ENCODE measurements around the gene DENND1A. TPM values are rescaled to one million over a fixed set of nuclear protein-coding genes. Genes with fewer than 3 reads are reported as not detected.

Gene DENND1A
- total RNA-seq, 1 donor from 2014 or later = 18.5 TPM

GRCh38 chr9:123727332-123727731 is 202.6 kb downstream of the DENND1A start:
- Mint-ChIP-seq H3K36me3 (ENCODE audit: low read depth) (peaks cover under 1% of the 10 kb centered on the region), H3K4me3 (no peak overlapping the region), H3K27me3 (ENCODE audit: insufficient read depth) (no peaks in the 10 kb centered on the region), H3K4me1 (ENCODE audit: low read depth) (peaks cover 4% of the 10 kb centered on the region), H3K27ac (no peak overlapping the region), H3K9me3 (peaks cover 19% of the 10 kb centered on the region)
- no peak for DNase-seq (ENCODE audit: low spot score)
- intact Hi-C loops (cut with micrococcal nuclease) = no loop called here

- H3K27ac Mint-ChIP-seq = no peak overlapping the region
- peaks cover 4% of the 10 kb centered on the region for H3K4me1 Mint-ChIP-seq (ENCODE audit: low read depth)
- H3K9me3 Mint-ChIP-seq = peaks cover 34% of the 10 kb centered on the region
- intact Hi-C loops (cut with micrococcal nuclease) = no loop called here
- H3K27me3 Mint-ChIP-seq (ENCODE audit: insufficient read depth) = no peaks in the 10 kb centered on the region
- peaks cover 13% of the 10 kb centered on the region for H3K36me3 Mint-ChIP-seq (ENCODE audit: low read depth)
- H3K4me3 Mint-ChIP-seq = no peak overlapping the region
- no peak for DNase-seq (ENCODE audit: low spot score)
These were observed 204.5 kb downstream of the DENND1A start for GRCh38 chr9:123725389-123725788.

GRCh38 chr9:123724211-123724796 is 205.6 kb downstream of the DENND1A start:
- H3K4me1 Mint-ChIP-seq (ENCODE audit: low read depth) = peaks cover 4% of the 10 kb centered on the region
- H3K27me3 Mint-ChIP-seq (ENCODE audit: insufficient read depth) = no peaks in the 10 kb centered on the region
- H3K9me3 Mint-ChIP-seq = peaks cover 39% of the 10 kb centered on the region
- intact Hi-C loops (cut with micrococcal nuclease) = no loop called here
- H3K36me3 Mint-ChIP-seq (ENCODE audit: low read depth) = peaks cover 13% of the 10 kb centered on the region
- H3K27ac Mint-ChIP-seq = no peak overlapping the region
- no peak overlapping the region for H3K4me3 Mint-ChIP-seq
- DNase-seq (ENCODE audit: low spot score) = no peak

- H3K4me1 Mint-ChIP-seq (ENCODE audit: low read depth) = peaks cover 4% of the 10 kb centered on the region
- H3K27me3 Mint-ChIP-seq (ENCODE audit: insufficient read depth) = no peaks in the 10 kb centered on the region
- no peak for DNase-seq (ENCODE audit: low spot score)
- intact Hi-C loops (cut with micrococcal nuclease) = no loop called here
- H3K9me3 Mint-ChIP-seq = peaks cover 39% of the 10 kb centered on the region
- H3K36me3 Mint-ChIP-seq (ENCODE audit: low read depth) = peaks cover 13% of the 10 kb centered on the region
- H3K27ac Mint-ChIP-seq = no peak overlapping the region
- no peak overlapping the region for H3K4me3 Mint-ChIP-seq
These were observed 206.6 kb downstream of the DENND1A start for GRCh38 chr9:123723135-123723875.

- intact Hi-C loops (cut with micrococcal nuclease) = no loop called here
- peaks cover 13% of the 10 kb centered on the region for H3K36me3 Mint-ChIP-seq (ENCODE audit: low read depth)
- H3K9me3 Mint-ChIP-seq = peaks cover 39% of the 10 kb centered on the region
- H3K4me1 Mint-ChIP-seq (ENCODE audit: low read depth) = peaks cover 4% of the 10 kb centered on the region
- H3K27ac Mint-ChIP-seq = no peak overlapping the region
- H3K4me3 Mint-ChIP-seq = no peak overlapping the region
- no peak for DNase-seq (ENCODE audit: low spot score)
- H3K27me3 Mint-ChIP-seq (ENCODE audit: insufficient read depth) = no peaks in the 10 kb centered on the region
These were observed 207.5 kb downstream of the DENND1A start for GRCh38 chr9:123722378-123722777.

GRCh38 chr9:123718188-123718587 is 211.7 kb downstream of the DENND1A start:
- H3K9me3 Mint-ChIP-seq = peaks cover 27% of the 10 kb centered on the region
- H3K36me3 Mint-ChIP-seq (ENCODE audit: low read depth) = peaks cover 13% of the 10 kb centered on the region
- intact Hi-C loops (cut with micrococcal nuclease) = no loop called here
- H3K4me1 Mint-ChIP-seq (ENCODE audit: low read depth) = no peaks in the 10 kb centered on the region
- no peak overlapping the region for H3K27ac Mint-ChIP-seq
- no peak overlapping the region for H3K4me3 Mint-ChIP-seq
- DNase-seq (ENCODE audit: low spot score) = no peak
- H3K27me3 Mint-ChIP-seq (ENCODE audit: insufficient read depth) = no peaks in the 10 kb centered on the region

GRCh38 chr9:123717581-123718175 is 212.2 kb downstream of the DENND1A start:
- Mint-ChIP-seq H3K27ac (no peak overlapping the region), H3K4me3 (no peak overlapping the region), H3K36me3 (ENCODE audit: low read depth) (peaks cover 13% of the 10 kb centered on the region), H3K9me3 (peaks cover 23% of the 10 kb centered on the region), H3K4me1 (ENCODE audit: low read depth) (no peaks in the 10 kb centered on the region), H3K27me3 (ENCODE audit: insufficient read depth) (no peaks in the 10 kb centered on the region)
- no peak for DNase-seq (ENCODE audit: low spot score)
- intact Hi-C loops (cut with micrococcal nuclease) = no loop called here

GRCh38 chr9:123716339-123716945 is 213.5 kb downstream of the DENND1A start:
- peaks cover 11% of the 10 kb centered on the region for H3K9me3 Mint-ChIP-seq
- H3K27ac Mint-ChIP-seq = no peak overlapping the region
- peaks cover 3% of the 10 kb centered on the region for H3K36me3 Mint-ChIP-seq (ENCODE audit: low read depth)
- intact Hi-C loops (cut with micrococcal nuclease) = no loop called here
- no peak for DNase-seq (ENCODE audit: low spot score)
- H3K4me3 Mint-ChIP-seq = no peak overlapping the region
- no peaks in the 10 kb centered on the region for H3K27me3 Mint-ChIP-seq (ENCODE audit: insufficient read depth)
- no peaks in the 10 kb centered on the region for H3K4me1 Mint-ChIP-seq (ENCODE audit: low read depth)

- no peaks in the 10 kb centered on the region for H3K36me3 Mint-ChIP-seq (ENCODE audit: low read depth)
These were observed 214.7 kb downstream of the DENND1A start for GRCh38 chr9:123715258-123715657.

GRCh38 chr9:123713282-123713681 is 216.6 kb downstream of the DENND1A start:
- Mint-ChIP-seq H3K4me3 (no peak overlapping the region), H3K27ac (no peak overlapping the region), H3K4me1 (ENCODE audit: low read depth) (no peaks in the 10 kb centered on the region), H3K36me3 (ENCODE audit: low read depth) (no peaks in the 10 kb centered on the region), H3K9me3 (no peaks in the 10 kb centered on the region), H3K27me3 (ENCODE audit: insufficient read depth) (no peaks in the 10 kb centered on the region)
- no peak for DNase-seq (ENCODE audit: low spot score)
- intact Hi-C loops (cut with micrococcal nuclease) = no loop called here

More at GRCh38 chr9:123715258-123715657, 214.7 kb downstream of the DENND1A start:
- intact Hi-C loops (cut with micrococcal nuclease) = no loop called here
- Mint-ChIP-seq H3K4me1 (ENCODE audit: low read depth) (no peaks in the 10 kb centered on the region), H3K27ac (no peak overlapping the region), H3K9me3 (peaks cover 5% of the 10 kb centered on the region), H3K27me3 (ENCODE audit: insufficient read depth) (no peaks in the 10 kb centered on the region), H3K4me3 (no peak overlapping the region)
- no peak for DNase-seq (ENCODE audit: low spot score)

- DNase-seq (ENCODE audit: low spot score) = no peak
- H3K36me3 Mint-ChIP-seq (ENCODE audit: low read depth) = no peaks in the 10 kb centered on the region
- H3K9me3 Mint-ChIP-seq = no peaks in the 10 kb centered on the region
- H3K27me3 Mint-ChIP-seq (ENCODE audit: insufficient read depth) = no peaks in the 10 kb centered on the region
- H3K4me1 Mint-ChIP-seq (ENCODE audit: low read depth) = no peaks in the 10 kb centered on the region
- H3K27ac Mint-ChIP-seq = no peak overlapping the region
- H3K4me3 Mint-ChIP-seq = no peak overlapping the region
- intact Hi-C loops (cut with micrococcal nuclease) = no loop called here
These were observed 217.5 kb downstream of the DENND1A start for GRCh38 chr9:123712399-123712798.

GRCh38 chr9:123710299-123710698 is 219.6 kb downstream of the DENND1A start:
- H3K4me1 Mint-ChIP-seq (ENCODE audit: low read depth) = no peaks in the 10 kb centered on the region
- H3K27ac Mint-ChIP-seq = no peak overlapping the region
- H3K36me3 Mint-ChIP-seq (ENCODE audit: low read depth) = no peaks in the 10 kb centered on the region
- intact Hi-C loops (cut with micrococcal nuclease) = no loop called here
- no peak overlapping the region for H3K4me3 Mint-ChIP-seq
- peaks cover 4% of the 10 kb centered on the region for H3K9me3 Mint-ChIP-seq
- peaks cover 1% of the 10 kb centered on the region for H3K27me3 Mint-ChIP-seq (ENCODE audit: insufficient read depth)
- no peak for DNase-seq (ENCODE audit: low spot score)

GRCh38 chr9:123702483-123702882 is 227.4 kb downstream of the DENND1A start:
- H3K27ac Mint-ChIP-seq = no peak overlapping the region
- no peaks in the 10 kb centered on the region for H3K36me3 Mint-ChIP-seq (ENCODE audit: low read depth)
- no peak overlapping the region for H3K4me3 Mint-ChIP-seq
- H3K9me3 Mint-ChIP-seq = peaks cover 34% of the 10 kb centered on the region
- intact Hi-C loops (cut with micrococcal nuclease) = no loop called here
- H3K27me3 Mint-ChIP-seq (ENCODE audit: insufficient read depth) = peaks cover 1% of the 10 kb centered on the region
- no peaks in the 10 kb centered on the region for H3K4me1 Mint-ChIP-seq (ENCODE audit: low read depth)
- no peak for DNase-seq (ENCODE audit: low spot score)

Data from activated T-helper 1 cell treated with anti-CD3 and anti-CD28 coated beads, Interleukin-12 subunit alpha, Interleukin-12 subunit beta, Interleukin-2, Interleukin-4 antibody, amounts not matched to agents 30 ng/mL and 10 ng/mL and 1 ng/mL, durations not matched to agents 14 hours and 24 hours and 36 hours (primary cell).